ENCODE measurements around the gene B3GALT4. TPM values are rescaled to one million over a fixed set of nuclear protein-coding genes. Genes with fewer than 3 reads are reported as not detected.

The B3GALT4 gene
- total and polyA plus RNA-seq, 2 of the 13 experiments (the other 11 are each of a cell fraction or from before 2014, with no cell fraction given), result 0.04 to 0.27 TPM

DNA sequence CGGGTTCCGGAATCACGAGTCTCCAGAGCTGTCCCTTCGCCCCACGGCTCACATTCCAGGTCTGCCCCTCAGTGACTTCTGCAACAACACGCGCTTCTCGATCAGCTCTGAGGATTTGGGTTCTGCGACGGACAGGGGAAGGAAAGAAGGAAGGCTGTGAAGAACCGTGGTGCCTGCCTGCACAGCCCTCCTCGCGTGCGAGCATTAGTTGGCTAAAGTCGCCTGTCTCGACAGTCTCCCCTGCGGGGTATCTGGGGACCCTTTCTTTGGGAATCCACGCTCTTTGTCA is 28.3 kb upstream of the B3GALT4 start (continued):
- TF ChIP-seq, protein P1, sequence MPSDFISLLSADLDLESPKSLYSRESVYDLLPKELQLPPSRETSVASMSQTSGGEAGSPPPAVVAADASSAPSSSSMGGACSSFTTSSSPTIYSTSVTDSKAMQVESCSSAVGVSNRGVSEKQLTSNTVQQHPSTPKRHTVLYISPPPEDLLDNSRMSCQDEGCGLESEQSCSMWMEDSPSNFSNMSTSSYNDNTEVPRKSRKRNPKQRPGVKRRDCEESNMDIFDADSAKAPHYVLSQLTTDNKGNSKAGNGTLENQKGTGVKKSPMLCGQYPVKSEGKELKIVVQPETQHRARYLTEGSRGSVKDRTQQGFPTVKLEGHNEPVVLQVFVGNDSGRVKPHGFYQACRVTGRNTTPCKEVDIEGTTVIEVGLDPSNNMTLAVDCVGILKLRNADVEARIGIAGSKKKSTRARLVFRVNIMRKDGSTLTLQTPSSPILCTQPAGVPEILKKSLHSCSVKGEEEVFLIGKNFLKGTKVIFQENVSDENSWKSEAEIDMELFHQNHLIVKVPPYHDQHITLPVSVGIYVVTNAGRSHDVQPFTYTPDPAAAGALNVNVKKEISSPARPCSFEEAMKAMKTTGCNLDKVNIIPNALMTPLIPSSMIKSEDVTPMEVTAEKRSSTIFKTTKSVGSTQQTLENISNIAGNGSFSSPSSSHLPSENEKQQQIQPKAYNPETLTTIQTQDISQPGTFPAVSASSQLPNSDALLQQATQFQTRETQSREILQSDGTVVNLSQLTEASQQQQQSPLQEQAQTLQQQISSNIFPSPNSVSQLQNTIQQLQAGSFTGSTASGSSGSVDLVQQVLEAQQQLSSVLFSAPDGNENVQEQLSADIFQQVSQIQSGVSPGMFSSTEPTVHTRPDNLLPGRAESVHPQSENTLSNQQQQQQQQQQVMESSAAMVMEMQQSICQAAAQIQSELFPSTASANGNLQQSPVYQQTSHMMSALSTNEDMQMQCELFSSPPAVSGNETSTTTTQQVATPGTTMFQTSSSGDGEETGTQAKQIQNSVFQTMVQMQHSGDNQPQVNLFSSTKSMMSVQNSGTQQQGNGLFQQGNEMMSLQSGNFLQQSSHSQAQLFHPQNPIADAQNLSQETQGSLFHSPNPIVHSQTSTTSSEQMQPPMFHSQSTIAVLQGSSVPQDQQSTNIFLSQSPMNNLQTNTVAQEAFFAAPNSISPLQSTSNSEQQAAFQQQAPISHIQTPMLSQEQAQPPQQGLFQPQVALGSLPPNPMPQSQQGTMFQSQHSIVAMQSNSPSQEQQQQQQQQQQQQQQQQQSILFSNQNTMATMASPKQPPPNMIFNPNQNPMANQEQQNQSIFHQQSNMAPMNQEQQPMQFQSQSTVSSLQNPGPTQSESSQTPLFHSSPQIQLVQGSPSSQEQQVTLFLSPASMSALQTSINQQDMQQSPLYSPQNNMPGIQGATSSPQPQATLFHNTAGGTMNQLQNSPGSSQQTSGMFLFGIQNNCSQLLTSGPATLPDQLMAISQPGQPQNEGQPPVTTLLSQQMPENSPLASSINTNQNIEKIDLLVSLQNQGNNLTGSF (CRISPR knock-in tag; IDR thresholded peaks at IDR 0.05), result no peak
- no peak for TF ChIP-seq PTBP1 (IDR thresholded peaks at IDR 0.05; ENCODE audit: low read depth, low read length, poor library complexity, severe bottlenecking)
- TF ChIP-seq ZNF567 (CRISPR knock-in tag; IDR thresholded peaks at IDR 0.05; ENCODE audit: borderline replicate concordance), result 0 out of 2 replicates have a peak, but pooled peaks have one; percentile 81
- TF ChIP-seq HDAC6 (IDR thresholded peaks at IDR 0.05; ENCODE audit: low read depth, low read length), result no peak
- TF ChIP-seq GZF1 (CRISPR knock-in tag; IDR thresholded peaks at IDR 0.05), result no peak
- TF ChIP-seq, protein P2, sequence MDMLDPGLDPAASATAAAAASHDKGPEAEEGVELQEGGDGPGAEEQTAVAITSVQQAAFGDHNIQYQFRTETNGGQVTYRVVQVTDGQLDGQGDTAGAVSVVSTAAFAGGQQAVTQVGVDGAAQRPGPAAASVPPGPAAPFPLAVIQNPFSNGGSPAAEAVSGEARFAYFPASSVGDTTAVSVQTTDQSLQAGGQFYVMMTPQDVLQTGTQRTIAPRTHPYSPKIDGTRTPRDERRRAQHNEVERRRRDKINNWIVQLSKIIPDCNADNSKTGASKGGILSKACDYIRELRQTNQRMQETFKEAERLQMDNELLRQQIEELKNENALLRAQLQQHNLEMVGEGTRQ (IDR thresholded peaks at IDR 0.05; ENCODE audit: low read depth, low read length), result no peak
- TF ChIP-seq, protein P2 (CRISPR knock-in tag; IDR thresholded peaks at IDR 0.05; ENCODE audit: borderline replicate concordance), result no peak
- 0 out of 2 replicates have a peak, but pooled peaks have one; percentile 49 for TF ChIP-seq GTF3A (CRISPR knock-in tag; conservative IDR thresholded peaks at IDR 0.05)
- TF ChIP-seq NFKBIZ (CRISPR knock-in tag; IDR thresholded peaks at IDR 0.05), result no peak
- no peak for TF ChIP-seq ZNF737 (CRISPR knock-in tag; IDR thresholded peaks at IDR 0.05; ENCODE audit: borderline replicate concordance)
- TF ChIP-seq, protein P3, sequence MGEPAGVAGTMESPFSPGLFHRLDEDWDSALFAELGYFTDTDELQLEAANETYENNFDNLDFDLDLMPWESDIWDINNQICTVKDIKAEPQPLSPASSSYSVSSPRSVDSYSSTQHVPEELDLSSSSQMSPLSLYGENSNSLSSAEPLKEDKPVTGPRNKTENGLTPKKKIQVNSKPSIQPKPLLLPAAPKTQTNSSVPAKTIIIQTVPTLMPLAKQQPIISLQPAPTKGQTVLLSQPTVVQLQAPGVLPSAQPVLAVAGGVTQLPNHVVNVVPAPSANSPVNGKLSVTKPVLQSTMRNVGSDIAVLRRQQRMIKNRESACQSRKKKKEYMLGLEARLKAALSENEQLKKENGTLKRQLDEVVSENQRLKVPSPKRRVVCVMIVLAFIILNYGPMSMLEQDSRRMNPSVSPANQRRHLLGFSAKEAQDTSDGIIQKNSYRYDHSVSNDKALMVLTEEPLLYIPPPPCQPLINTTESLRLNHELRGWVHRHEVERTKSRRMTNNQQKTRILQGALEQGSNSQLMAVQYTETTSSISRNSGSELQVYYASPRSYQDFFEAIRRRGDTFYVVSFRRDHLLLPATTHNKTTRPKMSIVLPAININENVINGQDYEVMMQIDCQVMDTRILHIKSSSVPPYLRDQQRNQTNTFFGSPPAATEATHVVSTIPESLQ (CRISPR knock-in tag; conservative IDR thresholded peaks at IDR 0.05), result no peak
- TF ChIP-seq, protein P4, sequence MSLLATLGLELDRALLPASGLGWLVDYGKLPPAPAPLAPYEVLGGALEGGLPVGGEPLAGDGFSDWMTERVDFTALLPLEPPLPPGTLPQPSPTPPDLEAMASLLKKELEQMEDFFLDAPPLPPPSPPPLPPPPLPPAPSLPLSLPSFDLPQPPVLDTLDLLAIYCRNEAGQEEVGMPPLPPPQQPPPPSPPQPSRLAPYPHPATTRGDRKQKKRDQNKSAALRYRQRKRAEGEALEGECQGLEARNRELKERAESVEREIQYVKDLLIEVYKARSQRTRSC (CRISPR knock-in tag; IDR thresholded peaks at IDR 0.05; ENCODE audit: low read depth), result peak; percentile 92
- TF ChIP-seq ZFP82 (CRISPR knock-in tag; IDR thresholded peaks at IDR 0.05; ENCODE audit: borderline replicate concordance), result peak; percentile 58; the same call in 1 of the 2 replicates
- no peak for TF ChIP-seq ZNF775 (CRISPR knock-in tag; IDR thresholded peaks at IDR 0.05; ENCODE audit: borderline replicate concordance)
- peak; percentile 77; the same call in 1 of the 2 replicates for TF ChIP-seq KLF13 (CRISPR knock-in tag; IDR thresholded peaks at IDR 0.05)
- no peak for TF ChIP-seq NFYB (CRISPR knock-in tag; IDR thresholded peaks at IDR 0.05)
- no peak for TF ChIP-seq BRCA1 (CRISPR knock-in tag; IDR thresholded peaks at IDR 0.05)
- TF ChIP-seq, protein P5, sequence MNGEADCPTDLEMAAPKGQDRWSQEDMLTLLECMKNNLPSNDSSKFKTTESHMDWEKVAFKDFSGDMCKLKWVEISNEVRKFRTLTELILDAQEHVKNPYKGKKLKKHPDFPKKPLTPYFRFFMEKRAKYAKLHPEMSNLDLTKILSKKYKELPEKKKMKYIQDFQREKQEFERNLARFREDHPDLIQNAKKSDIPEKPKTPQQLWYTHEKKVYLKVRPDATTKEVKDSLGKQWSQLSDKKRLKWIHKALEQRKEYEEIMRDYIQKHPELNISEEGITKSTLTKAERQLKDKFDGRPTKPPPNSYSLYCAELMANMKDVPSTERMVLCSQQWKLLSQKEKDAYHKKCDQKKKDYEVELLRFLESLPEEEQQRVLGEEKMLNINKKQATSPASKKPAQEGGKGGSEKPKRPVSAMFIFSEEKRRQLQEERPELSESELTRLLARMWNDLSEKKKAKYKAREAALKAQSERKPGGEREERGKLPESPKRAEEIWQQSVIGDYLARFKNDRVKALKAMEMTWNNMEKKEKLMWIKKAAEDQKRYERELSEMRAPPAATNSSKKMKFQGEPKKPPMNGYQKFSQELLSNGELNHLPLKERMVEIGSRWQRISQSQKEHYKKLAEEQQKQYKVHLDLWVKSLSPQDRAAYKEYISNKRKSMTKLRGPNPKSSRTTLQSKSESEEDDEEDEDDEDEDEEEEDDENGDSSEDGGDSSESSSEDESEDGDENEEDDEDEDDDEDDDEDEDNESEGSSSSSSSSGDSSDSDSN (CRISPR knock-in tag; IDR thresholded peaks at IDR 0.05), result no peak
